H1 (cell line): ENCODE data around the gene ALPG. TPM values are rescaled to one million over a fixed set of nuclear protein-coding genes. Genes with fewer than 3 reads are reported as not detected.

Source experiments
- CTCF ChIA-PET: fragments of 300-600 bp; sonication (Branson Sonifier 250); formaldehyde crosslinking; loops from one replicate; lab custom pipeline; 2021; ENCODE audit not compliant: partially characterized antibody; lab: Charles Lee
- POLR2A ChIA-PET: fragments of 300-600 bp; sonication (Branson Sonifier 250); formaldehyde crosslinking; loops from one replicate; lab custom pipeline; 2021; ENCODE audit warnings: inconsistent platforms; ENCODE audit not compliant: partially characterized antibody; lab: Charles Lee
- DNase-seq, 2 experiments: peaks; one replicate each; pipeline versions ENCODE4 v3.0.0 to v3.0.0-alpha.2; 2010 to 2022; ENCODE audit warnings: low spot score in 2 of 2, low read depth in 1 of 2, mixed read lengths in 1 of 2
- FAIRE-seq: peaks from 2 replicates; lab custom pipeline; 2011; peaks lifted over from hg19 to GRCh38; lab: Jason Lieb, UNC
- H2AFZ ChIP-seq: 2 replicates; pipeline ENCODE4 v1.8.1; 2012; ENCODE audit warnings: low read length, inconsistent platforms
- H2AK5ac ChIP-seq: 2 replicates; pipeline ENCODE4 v1.6.1; 2013; ENCODE audit warnings: low read depth, low read length
- H2BK120ac ChIP-seq: replicated peaks from 2 replicates; pipeline ENCODE3; 2013; ENCODE audit warnings: low read depth, low read length, inconsistent platforms
- H2BK12ac ChIP-seq: 2 replicates; pipeline ENCODE4 v1.6.1; 2013; ENCODE audit warnings: low read depth, low read length
- H2BK15ac ChIP-seq: 2 replicates; pipeline ENCODE4 v1.6.1; 2013; ENCODE audit warnings: low read length
- H2BK20ac ChIP-seq: 2 replicates; pipeline ENCODE4 v1.6.1; 2013; ENCODE audit warnings: low read length
- H2BK5ac ChIP-seq: 2 replicates; pipeline ENCODE4 v1.6.1; 2013; ENCODE audit warnings: low read depth, low read length
- H3K14ac ChIP-seq: 2 replicates; pipeline ENCODE4 v1.6.1; 2013; ENCODE audit warnings: inconsistent platforms; ENCODE audit not compliant: insufficient read length
- H3K18ac ChIP-seq: 2 replicates; pipeline ENCODE4 v1.6.1; 2013; ENCODE audit warnings: low read length; ENCODE audit errors: extremely low read depth
- H3K23ac ChIP-seq: 2 replicates; pipeline ENCODE4 v1.6.1; 2013; ENCODE audit warnings: inconsistent platforms; ENCODE audit not compliant: insufficient read length
- H3K23me2 ChIP-seq: 2 replicates; pipeline ENCODE4 v1.6.1; 2013; ENCODE audit warnings: low read depth, low read length
- H3K27ac ChIP-seq: 2 replicates; pipeline ENCODE4 v1.6.1; 2011; ENCODE audit warnings: low read depth, low read length, inconsistent platforms
- H3K27me3 ChIP-seq, 4 experiments: replicated peaks in 1 of 4; 1 replicate in 1 of 4; 2 replicates in 3 of 4; pipeline versions ENCODE4 v1.6.1 to v1.8.1; 2011 to 2013; ENCODE audit warnings: low read length in 3 of 4, mild to moderate bottlenecking in 3 of 4, inconsistent platforms in 2 of 4, mixed read lengths in 2 of 4, moderate library complexity in 1 of 4; ENCODE audit not compliant: control insufficient read depth in 3 of 4, insufficient read depth in 3 of 4; ENCODE audit errors: extremely low read depth in 1 of 4
- H3K36me3 ChIP-seq, 4 experiments: 2 replicates each; pipeline versions ENCODE4 v1.6.1 to v1.8.1; 2011 to 2013; ENCODE audit warnings: mild to moderate bottlenecking in 4 of 4, low read length in 3 of 4, moderate library complexity in 2 of 4, control low read depth in 1 of 4, inconsistent platforms in 1 of 4; ENCODE audit not compliant: insufficient read depth in 4 of 4, control insufficient read depth in 2 of 4
- H3K4ac ChIP-seq: replicated peaks from 2 replicates; pipeline ENCODE3; 2013; ENCODE audit warnings: low read length, low read depth, mixed read lengths, inconsistent platforms; ENCODE audit not compliant: insufficient read length
- H3K4me1 ChIP-seq, 4 experiments: replicated peaks in 1 of 4; 1 replicate in 1 of 4; 2 replicates in 3 of 4; pipeline versions ENCODE4 v1.6.1 to v1.8.1; 2011 to 2013; ENCODE audit warnings: low read length in 3 of 4, inconsistent platforms in 2 of 4, mixed read lengths in 1 of 4; ENCODE audit not compliant: insufficient read depth in 4 of 4, control insufficient read depth in 3 of 4
- H3K4me2 ChIP-seq, 2 experiments: 2 replicates each; pipeline versions ENCODE4 v1.6.1 to v1.8.1; 2011 to 2013; ENCODE audit warnings: low read depth in 2 of 2, low read length in 2 of 2, control low read depth in 1 of 2, inconsistent platforms in 1 of 2, mild to moderate bottlenecking in 1 of 2; ENCODE audit not compliant: insufficient read depth in 1 of 2
- H3K4me3 ChIP-seq, 4 experiments: fragments of 200-600, 300-600 bp in 1 of 4; sonication (generic), shearing (Covaris generic), sonication (Bioruptor Twin) in 1 of 4; 2 replicates each; pipeline versions ENCODE4 v1.5.1 to v1.8.1; 2011 to 2016; ENCODE audit warnings: low read length in 4 of 4, low read depth in 3 of 4, control low read depth in 2 of 4, inconsistent platforms in 2 of 4, mild to moderate bottlenecking in 2 of 4, mixed read lengths in 1 of 4, moderate library complexity in 1 of 4; ENCODE audit not compliant: insufficient read depth in 2 of 4; ENCODE audit errors: extremely low read depth in 1 of 4
- H3K56ac ChIP-seq: replicated peaks from 2 replicates; pipeline ENCODE3; 2013; ENCODE audit warnings: low read depth, mild to moderate bottlenecking, mixed read lengths, low read length, inconsistent platforms; ENCODE audit not compliant: insufficient read length
- H3K79me1 ChIP-seq: 2 replicates; pipeline ENCODE4 v1.6.1; 2013; ENCODE audit warnings: low read depth, low read length, control low read depth
- H3K79me2 ChIP-seq, 2 experiments: 2 replicates each; pipeline versions ENCODE4 v1.6.1 to v1.8.1; 2012 to 2013; ENCODE audit warnings: low read length in 2 of 2, mild to moderate bottlenecking in 2 of 2, inconsistent platforms in 1 of 2; ENCODE audit not compliant: insufficient read depth in 2 of 2, control insufficient read depth in 1 of 2
- H3K9ac ChIP-seq, 4 experiments: replicated peaks in 1 of 4; 1 replicate in 1 of 4; 2 replicates in 3 of 4; pipeline versions ENCODE4 v1.6.1 to v1.8.1; 2011 to 2013; ENCODE audit warnings: low read depth in 3 of 4, low read length in 3 of 4, control low read depth in 2 of 4, mild to moderate bottlenecking in 2 of 4, moderate library complexity in 2 of 4, inconsistent platforms in 1 of 4; ENCODE audit errors: extremely low read depth in 1 of 4
- H3K9me3 ChIP-seq, 2 experiments: 2 replicates each; pipeline versions ENCODE4 v1.6.1 to v1.8.1; 2012 to 2013; ENCODE audit warnings: mild to moderate bottlenecking in 2 of 2, moderate library complexity in 2 of 2, control low read depth in 1 of 2, inconsistent platforms in 1 of 2, low read depth in 1 of 2, low read length in 1 of 2, mixed read lengths in 1 of 2; ENCODE audit not compliant: insufficient read depth in 2 of 2
- H4K20me1 ChIP-seq, 2 experiments: replicated peaks in 1 of 2; 2 replicates each; pipeline versions ENCODE3 to v1.8.1; 2011 to 2013; ENCODE audit warnings: inconsistent platforms in 2 of 2, low read length in 2 of 2, mild to moderate bottlenecking in 1 of 2; ENCODE audit not compliant: insufficient read depth in 2 of 2, control insufficient read depth in 1 of 2
- H4K5ac ChIP-seq: 2 replicates; pipeline ENCODE4 v1.6.1; 2013; ENCODE audit warnings: low read length, low read depth, mixed read lengths, inconsistent platforms; ENCODE audit not compliant: insufficient read length
- H4K8ac ChIP-seq: 2 replicates; pipeline ENCODE4 v1.8.0; 2013; ENCODE audit warnings: mild to moderate bottlenecking, moderate library complexity, low read length, inconsistent platforms; ENCODE audit not compliant: insufficient read depth; ENCODE audit errors: extremely low read depth
- H4K91ac ChIP-seq: replicated peaks from 2 replicates; pipeline ENCODE3; 2013; ENCODE audit warnings: low read length, mixed read lengths, inconsistent platforms; ENCODE audit not compliant: insufficient read length
- CTBP2 ChIP-seq: IDR thresholded peaks from 2 replicates; pipeline ENCODE4 v1.7.0; 2011; ENCODE audit warnings: borderline replicate concordance, mild to moderate bottlenecking, moderate library complexity, mixed read lengths, low read length; ENCODE audit not compliant: insufficient read depth, insufficient read length
- CTCF ChIP-seq, 3 experiments: IDR thresholded peaks; 1 replicate in 2 of 3; 2 replicates in 1 of 3; pipeline versions ENCODE4 v1.5.1 to v1.6.1; 2011; ENCODE audit warnings: low read length in 3 of 3, mild to moderate bottlenecking in 3 of 3, inconsistent platforms in 2 of 3, low read depth in 1 of 3, moderate library complexity in 1 of 3; ENCODE audit not compliant: insufficient read depth in 1 of 3; ENCODE audit errors: control extremely low read depth in 1 of 3
- PHF8 ChIP-seq: fragments of 200-600 bp; sonication (generic); conservative IDR thresholded peaks from 2 replicates; pipeline ENCODE4 v1.7.1; 2012; ENCODE audit warnings: low read depth, mild to moderate bottlenecking, inconsistent platforms, low read length, moderate library complexity
- POLR2AphosphoS5 ChIP-seq: IDR thresholded peaks from 2 replicates; pipeline ENCODE4 v1.6.1; 2011; ENCODE audit warnings: low read depth, low read length
- RBBP5 ChIP-seq: IDR thresholded peaks from 2 replicates; pipeline ENCODE4 v1.7.1; 2012; ENCODE audit warnings: low read depth, mild to moderate bottlenecking, inconsistent platforms, low read length, moderate library complexity, borderline replicate concordance
- YY1 ChIP-seq: IDR thresholded peaks from 2 replicates; pipeline ENCODE4 v1.6.1; 2011; ENCODE audit warnings: low read depth, mild to moderate bottlenecking, low read length
- WGBS, 2 experiments: shearing (Covaris generic) in 1 of 2; methylation state at CpG; one replicate each; pipeline versions ENCODE4 v1.1.6 to v1.1.7; 2013 to 2015; ENCODE audit warnings: low lambda C conversion rate in 2 of 2, mixed read lengths in 2 of 2, inconsistent platforms in 1 of 2, low coverage in 1 of 2, missing lambda C conversion rate in 1 of 2; ENCODE audit not compliant: insufficient replicate concordance in 2 of 2, insufficient coverage in 1 of 2, insufficient read length in 1 of 2; ENCODE audit errors: extremely low coverage in 1 of 2, missing lambda C conversion rate in 1 of 2; 5-methylcytosine and 5-hydroxymethylcytosine counted together
- polyA plus RNA-seq, 7 experiments: library from polyadenylated mRNA; depleted of rRNA in 3 of 7; stranded (reverse) in 5 of 7; unstranded in 2 of 7; fragments of >200 nt in 5 of 7; fragments of 200-250 nt in 2 of 7; gene quantifications; 1 replicate in 5 of 7; 2 replicates in 1 of 7; 4 replicates in 1 of 7; pipeline versions ENCODE4 v1.2.1 to v1.2.3, GENCODE V29; 2011 to 2013; ENCODE audit warnings: missing spikeins in 2 of 7, mixed read lengths in 2 of 7
- total RNA-seq: library from RNA; stranded (reverse); fragmentation: NEBNext Ultra II Directional; extraction: Animal tissue kit (Norgen Biotek cat#: 25700); gene quantifications from 2 replicates; pipeline ENCODE4 v1.2.1, GENCODE V29; 2021

ALPG gene
- total and polyA plus RNA-seq, 2 of the 8 experiments (the other 6 are each of a cell fraction or from before 2014, with no cell fraction given) = 0.56 to 2.1 TPM

- peaks cover 8 to 53% (median 32%) of the 10 kb centered on the region in 4 experiments for H3K36me3 ChIP-seq
- no peak overlapping the region for H3K23ac ChIP-seq
- H3K4me3 ChIP-seq = peak overlapping the region; percentile 69 to 95 (median 76)
- ChIA-PET CTCF (interaction anchor here (1.2 to 9.8 kb wide), 14 partner anchors 10 to 101 kb away, joined by 3 to 80 read pairs (median 6); no protein-coding TSS in a partner anchor), POLR2A (interaction anchor here (0.9 to 7.0 kb wide), 10 partner anchors 9 to 79 kb away, joined by 3 to 57 read pairs (median 4); partner anchors contain the start of gene ALPG)
- peak overlapping the region; percentile 45 for H2BK120ac ChIP-seq
- H4K91ac ChIP-seq = peak overlapping the region; percentile 96
- no peaks in the 10 kb centered on the region for H3K9me3 ChIP-seq
- peak overlapping the region; percentile 89; the same call in 1 of the 2 replicates for H2BK5ac ChIP-seq
- no peak overlapping the region for H2AFZ ChIP-seq
- H3K4me1 ChIP-seq = peaks cover 8 to 43% (median 31%) of the 10 kb centered on the region in 4 experiments
- H3K79me1 ChIP-seq = peaks cover 4% of the 10 kb centered on the region
- H3K4ac ChIP-seq = peak overlapping the region; percentile 71
- H3K23me2 ChIP-seq = peaks cover 23% of the 10 kb centered on the region; the same call in 1 of the 2 replicates
- no peak overlapping the region for H3K14ac ChIP-seq
- peak overlapping the region; percentile 87 for H4K8ac ChIP-seq
- H3K79me2 ChIP-seq = peaks cover 0 to 44% of the 10 kb centered on the region in 2 experiments; a peak in 2 of 4 replicates
- H3K27ac ChIP-seq = peak overlapping the region; percentile 27; the same call in 1 of the 2 replicates
- peaks cover 4 to 13% of the 10 kb centered on the region in 2 experiments for H4K20me1 ChIP-seq
- no peak for FAIRE-seq
- H3K18ac ChIP-seq = peak overlapping the region; percentile 88
- no peak for DNase-seq
- H3K56ac ChIP-seq = peak overlapping the region; percentile 10
- H4K5ac ChIP-seq = peak overlapping the region; percentile 63
- H3K4me2 ChIP-seq = peak overlapping the region; percentile 77 to 88
- 3% methylated on average over 20 of the region's 22 CpGs; no CpG with 5 or more reads in 1 of the 2 experiments for WGBS, 2 experiments
- H3K27me3 ChIP-seq = peaks cover 12 to 40% (median 36%) of the 10 kb centered on the region in 4 experiments
- H3K9ac ChIP-seq = peak overlapping the region; percentile 54 to 67 (median 60)
- H2BK15ac ChIP-seq = no peak overlapping the region
- TF ChIP-seq YY1 = no peak
- TF ChIP-seq CTCF (IDR thresholded peaks at IDR 0.05; ENCODE audit: control extremely low read depth in 1 of 3, insufficient read depth in 1 of 3, low read depth in 1 of 3, low read length in 3 of 3) = no peak
- 0 out of 2 replicates have a peak, but pooled peaks have one; percentile 32 for TF ChIP-seq RBBP5
- 0 out of 2 replicates have a peak, but pooled peaks have one; percentile 20 for TF ChIP-seq PHF8
- TF ChIP-seq POLR2AphosphoS5 = 0 out of 2 replicates have a peak, but pooled peaks have one; percentile 19
- TF ChIP-seq CTBP2 = peak; percentile 39
- TF ChIP-seq, all 59 proteins: peak for 4
- H2BK12ac ChIP-seq = peak overlapping the region; percentile 98; the same call in 1 of the 2 replicates
- H2AK5ac ChIP-seq = no peak overlapping the region
- peak overlapping the region; percentile 34; the same call in 1 of the 2 replicates for H2BK20ac ChIP-seq
These were observed 13.4 kb downstream of the ALPG start for GRCh38 chr2:232420073-232420454.
